ENCODE measurements around the gene RASD2.

DNA sequence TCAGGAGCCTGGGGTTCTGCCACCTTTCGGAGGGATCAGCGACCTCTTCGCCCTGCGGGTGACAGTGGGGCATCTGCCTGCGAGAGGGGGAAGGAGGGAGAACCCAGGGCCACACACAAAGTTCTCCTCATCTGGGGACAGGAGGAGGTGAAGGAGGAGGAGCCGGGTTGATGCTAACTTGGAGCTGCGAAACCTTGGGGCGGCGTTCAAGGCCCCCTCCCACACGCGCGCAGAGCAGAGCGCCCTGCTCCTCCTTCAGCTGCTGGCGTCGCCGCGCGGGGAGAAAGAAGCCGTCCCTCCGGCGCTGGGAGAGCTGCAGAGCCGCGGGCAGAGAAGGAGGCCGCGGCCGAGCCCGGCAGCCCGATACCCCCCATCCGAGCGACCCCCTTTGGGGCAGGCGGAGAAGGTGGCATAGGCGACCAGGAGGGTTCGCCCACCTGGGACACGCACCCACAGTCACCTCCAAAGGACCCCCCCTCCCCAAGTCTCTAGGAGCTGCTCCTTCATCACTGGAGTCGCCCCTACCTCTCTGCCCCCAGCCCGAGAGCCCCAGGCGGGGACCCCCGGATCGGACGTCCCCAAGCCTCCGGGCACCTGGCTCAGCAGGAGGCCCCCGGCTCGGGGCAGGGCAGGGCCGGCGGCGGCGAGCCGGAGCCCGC is at the start of gene RASD2:
- TF ChIP-seq, protein P1, sequence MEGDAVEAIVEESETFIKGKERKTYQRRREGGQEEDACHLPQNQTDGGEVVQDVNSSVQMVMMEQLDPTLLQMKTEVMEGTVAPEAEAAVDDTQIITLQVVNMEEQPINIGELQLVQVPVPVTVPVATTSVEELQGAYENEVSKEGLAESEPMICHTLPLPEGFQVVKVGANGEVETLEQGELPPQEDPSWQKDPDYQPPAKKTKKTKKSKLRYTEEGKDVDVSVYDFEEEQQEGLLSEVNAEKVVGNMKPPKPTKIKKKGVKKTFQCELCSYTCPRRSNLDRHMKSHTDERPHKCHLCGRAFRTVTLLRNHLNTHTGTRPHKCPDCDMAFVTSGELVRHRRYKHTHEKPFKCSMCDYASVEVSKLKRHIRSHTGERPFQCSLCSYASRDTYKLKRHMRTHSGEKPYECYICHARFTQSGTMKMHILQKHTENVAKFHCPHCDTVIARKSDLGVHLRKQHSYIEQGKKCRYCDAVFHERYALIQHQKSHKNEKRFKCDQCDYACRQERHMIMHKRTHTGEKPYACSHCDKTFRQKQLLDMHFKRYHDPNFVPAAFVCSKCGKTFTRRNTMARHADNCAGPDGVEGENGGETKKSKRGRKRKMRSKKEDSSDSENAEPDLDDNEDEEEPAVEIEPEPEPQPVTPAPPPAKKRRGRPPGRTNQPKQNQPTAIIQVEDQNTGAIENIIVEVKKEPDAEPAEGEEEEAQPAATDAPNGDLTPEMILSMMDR (IDR thresholded peaks at IDR 0.05) = no peak
- peak in 1 of 2 donors; percentile 16 for TF ChIP-seq POLR2A (IDR thresholded peaks at IDR 0.05)

All from Peyer's patch (tissue), 4 donors.